H1 (cell line): Measurements from ENCODE around the gene BNIP1. TPM values are rescaled to one million over a fixed set of nuclear protein-coding genes. Genes with fewer than 3 reads are reported as not detected.

Source experiments
- CTCF ChIA-PET: fragments of 300-600 bp; sonication (Branson Sonifier 250); formaldehyde crosslinking; loops from one replicate; lab custom pipeline; 2021; ENCODE audit not compliant: partially characterized antibody; lab: Charles Lee
- POLR2A ChIA-PET: fragments of 300-600 bp; sonication (Branson Sonifier 250); formaldehyde crosslinking; loops from one replicate; lab custom pipeline; 2021; ENCODE audit warnings: inconsistent platforms; ENCODE audit not compliant: partially characterized antibody; lab: Charles Lee
- DNase-seq, 2 experiments: peaks; one replicate each; pipeline versions ENCODE4 v3.0.0 to v3.0.0-alpha.2; 2010 to 2022; ENCODE audit warnings: low spot score in 2 of 2, low read depth in 1 of 2, mixed read lengths in 1 of 2
- FAIRE-seq: peaks from 2 replicates; lab custom pipeline; 2011; peaks lifted over from hg19 to GRCh38; lab: Jason Lieb, UNC
- H2AFZ ChIP-seq: 2 replicates; pipeline ENCODE4 v1.8.1; 2012; ENCODE audit warnings: low read length, inconsistent platforms
- H2AK5ac ChIP-seq: 2 replicates; pipeline ENCODE4 v1.6.1; 2013; ENCODE audit warnings: low read depth, low read length
- H2BK120ac ChIP-seq: replicated peaks from 2 replicates; pipeline ENCODE3; 2013; ENCODE audit warnings: low read depth, low read length, inconsistent platforms
- H2BK12ac ChIP-seq: 2 replicates; pipeline ENCODE4 v1.6.1; 2013; ENCODE audit warnings: low read depth, low read length
- H2BK15ac ChIP-seq: 2 replicates; pipeline ENCODE4 v1.6.1; 2013; ENCODE audit warnings: low read length
- H2BK20ac ChIP-seq: 2 replicates; pipeline ENCODE4 v1.6.1; 2013; ENCODE audit warnings: low read length
- H2BK5ac ChIP-seq: 2 replicates; pipeline ENCODE4 v1.6.1; 2013; ENCODE audit warnings: low read depth, low read length
- H3K14ac ChIP-seq: 2 replicates; pipeline ENCODE4 v1.6.1; 2013; ENCODE audit warnings: inconsistent platforms; ENCODE audit not compliant: insufficient read length
- H3K18ac ChIP-seq: 2 replicates; pipeline ENCODE4 v1.6.1; 2013; ENCODE audit warnings: low read length; ENCODE audit errors: extremely low read depth
- H3K23ac ChIP-seq: 2 replicates; pipeline ENCODE4 v1.6.1; 2013; ENCODE audit warnings: inconsistent platforms; ENCODE audit not compliant: insufficient read length
- H3K23me2 ChIP-seq: 2 replicates; pipeline ENCODE4 v1.6.1; 2013; ENCODE audit warnings: low read depth, low read length
- H3K27ac ChIP-seq: 2 replicates; pipeline ENCODE4 v1.6.1; 2011; ENCODE audit warnings: low read depth, low read length, inconsistent platforms
- H3K27me3 ChIP-seq, 4 experiments: replicated peaks in 1 of 4; 1 replicate in 1 of 4; 2 replicates in 3 of 4; pipeline versions ENCODE4 v1.6.1 to v1.8.1; 2011 to 2013; ENCODE audit warnings: low read length in 3 of 4, mild to moderate bottlenecking in 3 of 4, inconsistent platforms in 2 of 4, mixed read lengths in 2 of 4, moderate library complexity in 1 of 4; ENCODE audit not compliant: control insufficient read depth in 3 of 4, insufficient read depth in 3 of 4; ENCODE audit errors: extremely low read depth in 1 of 4
- H3K36me3 ChIP-seq, 4 experiments: 2 replicates each; pipeline versions ENCODE4 v1.6.1 to v1.8.1; 2011 to 2013; ENCODE audit warnings: mild to moderate bottlenecking in 4 of 4, low read length in 3 of 4, moderate library complexity in 2 of 4, control low read depth in 1 of 4, inconsistent platforms in 1 of 4; ENCODE audit not compliant: insufficient read depth in 4 of 4, control insufficient read depth in 2 of 4
- H3K4ac ChIP-seq: replicated peaks from 2 replicates; pipeline ENCODE3; 2013; ENCODE audit warnings: low read length, low read depth, mixed read lengths, inconsistent platforms; ENCODE audit not compliant: insufficient read length
- H3K4me1 ChIP-seq, 4 experiments: replicated peaks in 1 of 4; 1 replicate in 1 of 4; 2 replicates in 3 of 4; pipeline versions ENCODE4 v1.6.1 to v1.8.1; 2011 to 2013; ENCODE audit warnings: low read length in 3 of 4, inconsistent platforms in 2 of 4, mixed read lengths in 1 of 4; ENCODE audit not compliant: insufficient read depth in 4 of 4, control insufficient read depth in 3 of 4
- H3K4me2 ChIP-seq, 2 experiments: 2 replicates each; pipeline versions ENCODE4 v1.6.1 to v1.8.1; 2011 to 2013; ENCODE audit warnings: low read depth in 2 of 2, low read length in 2 of 2, control low read depth in 1 of 2, inconsistent platforms in 1 of 2, mild to moderate bottlenecking in 1 of 2; ENCODE audit not compliant: insufficient read depth in 1 of 2
- H3K4me3 ChIP-seq, 4 experiments: fragments of 200-600, 300-600 bp in 1 of 4; sonication (generic), shearing (Covaris generic), sonication (Bioruptor Twin) in 1 of 4; 2 replicates each; pipeline versions ENCODE4 v1.5.1 to v1.8.1; 2011 to 2016; ENCODE audit warnings: low read length in 4 of 4, low read depth in 3 of 4, control low read depth in 2 of 4, inconsistent platforms in 2 of 4, mild to moderate bottlenecking in 2 of 4, mixed read lengths in 1 of 4, moderate library complexity in 1 of 4; ENCODE audit not compliant: insufficient read depth in 2 of 4; ENCODE audit errors: extremely low read depth in 1 of 4
- H3K56ac ChIP-seq: replicated peaks from 2 replicates; pipeline ENCODE3; 2013; ENCODE audit warnings: low read depth, mild to moderate bottlenecking, mixed read lengths, low read length, inconsistent platforms; ENCODE audit not compliant: insufficient read length
- H3K79me1 ChIP-seq: 2 replicates; pipeline ENCODE4 v1.6.1; 2013; ENCODE audit warnings: low read depth, low read length, control low read depth
- H3K79me2 ChIP-seq, 2 experiments: 2 replicates each; pipeline versions ENCODE4 v1.6.1 to v1.8.1; 2012 to 2013; ENCODE audit warnings: low read length in 2 of 2, mild to moderate bottlenecking in 2 of 2, inconsistent platforms in 1 of 2; ENCODE audit not compliant: insufficient read depth in 2 of 2, control insufficient read depth in 1 of 2
- H3K9ac ChIP-seq, 4 experiments: replicated peaks in 1 of 4; 1 replicate in 1 of 4; 2 replicates in 3 of 4; pipeline versions ENCODE4 v1.6.1 to v1.8.1; 2011 to 2013; ENCODE audit warnings: low read depth in 3 of 4, low read length in 3 of 4, control low read depth in 2 of 4, mild to moderate bottlenecking in 2 of 4, moderate library complexity in 2 of 4, inconsistent platforms in 1 of 4; ENCODE audit errors: extremely low read depth in 1 of 4
- H3K9me3 ChIP-seq, 2 experiments: 2 replicates each; pipeline versions ENCODE4 v1.6.1 to v1.8.1; 2012 to 2013; ENCODE audit warnings: mild to moderate bottlenecking in 2 of 2, moderate library complexity in 2 of 2, control low read depth in 1 of 2, inconsistent platforms in 1 of 2, low read depth in 1 of 2, low read length in 1 of 2, mixed read lengths in 1 of 2; ENCODE audit not compliant: insufficient read depth in 2 of 2
- H4K20me1 ChIP-seq, 2 experiments: replicated peaks in 1 of 2; 2 replicates each; pipeline versions ENCODE3 to v1.8.1; 2011 to 2013; ENCODE audit warnings: inconsistent platforms in 2 of 2, low read length in 2 of 2, mild to moderate bottlenecking in 1 of 2; ENCODE audit not compliant: insufficient read depth in 2 of 2, control insufficient read depth in 1 of 2
- H4K5ac ChIP-seq: 2 replicates; pipeline ENCODE4 v1.6.1; 2013; ENCODE audit warnings: low read length, low read depth, mixed read lengths, inconsistent platforms; ENCODE audit not compliant: insufficient read length
- H4K8ac ChIP-seq: 2 replicates; pipeline ENCODE4 v1.8.0; 2013; ENCODE audit warnings: mild to moderate bottlenecking, moderate library complexity, low read length, inconsistent platforms; ENCODE audit not compliant: insufficient read depth; ENCODE audit errors: extremely low read depth
- H4K91ac ChIP-seq: replicated peaks from 2 replicates; pipeline ENCODE3; 2013; ENCODE audit warnings: low read length, mixed read lengths, inconsistent platforms; ENCODE audit not compliant: insufficient read length
- BRCA1 ChIP-seq: IDR thresholded peaks from 2 replicates; pipeline ENCODE4 v1.6.1; 2012; ENCODE audit warnings: low read depth, low read length, improper control_type of control experiment
- GABPA ChIP-seq: IDR thresholded peaks from 2 replicates; pipeline ENCODE4 v1.6.1; 2011; ENCODE audit warnings: mild to moderate bottlenecking, low read length, moderate library complexity, borderline replicate concordance; ENCODE audit not compliant: insufficient read depth
- HDAC6 ChIP-seq: IDR thresholded peaks from one replicate; pipeline ENCODE4 v1.7.1; 2012; ENCODE audit warnings: low read depth, mild to moderate bottlenecking, inconsistent platforms, low read length, moderate library complexity
- KDM1A ChIP-seq: fragments of 200-600, 300-600 bp; sonication (generic); IDR thresholded peaks from 2 replicates; pipeline ENCODE4 v1.7.1; 2016; ENCODE audit warnings: mild to moderate bottlenecking, low read length, borderline replicate concordance
- POU5F1 ChIP-seq: IDR thresholded peaks from 2 replicates; pipeline ENCODE4 v1.6.1; 2011; ENCODE audit warnings: low read depth, mild to moderate bottlenecking, low read length, moderate library complexity
- RAD21 ChIP-seq, 2 experiments: IDR thresholded peaks in 1 of 2; conservative IDR thresholded peaks in 1 of 2; 2 replicates each; pipeline ENCODE4 v1.6.1; 2011; ENCODE audit warnings: low read depth in 2 of 2, low read length in 2 of 2, improper control_type of control experiment in 1 of 2, inconsistent platforms in 1 of 2, mild to moderate bottlenecking in 1 of 2, moderate library complexity in 1 of 2
- RXRA ChIP-seq: IDR thresholded peaks from 2 replicates; pipeline ENCODE4 v1.6.1; 2011; ENCODE audit warnings: low read depth, mild to moderate bottlenecking, low read length, moderate library complexity; ENCODE audit not compliant: insufficient read depth
- polyA plus RNA-seq, 7 experiments: library from polyadenylated mRNA; depleted of rRNA in 3 of 7; stranded (reverse) in 5 of 7; unstranded in 2 of 7; fragments of >200 nt in 5 of 7; fragments of 200-250 nt in 2 of 7; gene quantifications; 1 replicate in 5 of 7; 2 replicates in 1 of 7; 4 replicates in 1 of 7; pipeline versions ENCODE4 v1.2.1 to v1.2.3, GENCODE V29; 2011 to 2013; ENCODE audit warnings: missing spikeins in 2 of 7, mixed read lengths in 2 of 7
- total RNA-seq: library from RNA; stranded (reverse); fragmentation: NEBNext Ultra II Directional; extraction: Animal tissue kit (Norgen Biotek cat#: 25700); gene quantifications from 2 replicates; pipeline ENCODE4 v1.2.1, GENCODE V29; 2021
- TF ChIP-seq, protein P1 (sequence below): IDR thresholded peaks from 2 replicates; pipeline ENCODE4 v1.6.1; 2012; ENCODE audit warnings: inconsistent platforms

The BNIP1 gene
- total and polyA plus RNA-seq, 2 of the 8 experiments (the other 6 are each of a cell fraction or from before 2014, with no cell fraction given): 13.5 to 14.7 TPM

DNA sequence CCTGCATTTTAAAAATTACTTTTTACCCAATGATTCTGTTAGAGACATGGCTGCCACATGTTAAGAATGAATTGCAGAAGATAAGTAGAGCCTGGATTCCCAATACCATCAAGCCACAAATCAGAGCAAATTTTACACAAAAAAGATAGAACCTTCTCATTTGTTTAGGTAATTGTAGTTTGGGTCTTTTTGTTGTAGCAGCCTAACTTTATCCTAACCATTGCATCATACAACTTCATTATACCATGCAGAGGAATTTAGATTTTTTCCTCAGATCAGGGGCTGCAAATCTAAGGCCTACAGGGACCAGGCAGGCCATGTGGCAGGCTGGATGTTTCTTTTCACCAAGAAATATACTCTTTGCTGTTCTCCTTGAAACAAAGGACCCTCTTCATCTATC lies 56.0 kb downstream of the BNIP1 start:
- Histone ChIP-seq H2BK20ac (no peak overlapping the region), H3K4ac (no peak overlapping the region), H3K4me2 (no peak overlapping the region), H3K14ac (no peak overlapping the region), H2BK120ac (no peak overlapping the region), H2AK5ac (no peak overlapping the region), H4K20me1 (no peaks in the 10 kb centered on the region), H2BK12ac (no peak overlapping the region), H4K5ac (no peak overlapping the region), H3K27me3 (peaks cover 0 to 2% (median 0%) of the 10 kb centered on the region in 4 experiments; a peak in 1 of 7 replicates), H4K91ac (no peak overlapping the region), H3K18ac (no peak overlapping the region), H2BK15ac (no peak overlapping the region), H3K23me2 (no peaks in the 10 kb centered on the region; the same call in 1 of the 2 replicates), H3K36me3 (no peaks in the 10 kb centered on the region), H3K4me1 (peaks cover 0 to 5% (median 2%) of the 10 kb centered on the region in 4 experiments; a peak in 3 of 7 replicates), H2AFZ (no peak overlapping the region), H3K9ac (no peak overlapping the region), H2BK5ac (no peak overlapping the region), H3K79me1 (no peaks in the 10 kb centered on the region), H3K79me2 (no peaks in the 10 kb centered on the region), H3K4me3 (no peak overlapping the region), H3K9me3 (peaks cover 0 to 7% of the 10 kb centered on the region in 2 experiments; a peak in 2 of 4 replicates), H3K27ac (no peak overlapping the region), H4K8ac (no peak overlapping the region), H3K56ac (no peak overlapping the region), H3K23ac (no peak overlapping the region)
- POLR2A ChIA-PET: no interaction called here
- FAIRE-seq (no peak), DNase-seq (no peak)
- CTCF ChIA-PET: interaction anchor here (1.0 to 2.6 kb wide), 2 partner anchors 33 to 55 kb away, joined by 3 to 22 read pairs; no protein-coding TSS in a partner anchor
- no peak for TF ChIP-seq RXRA
- TF ChIP-seq, protein P1, sequence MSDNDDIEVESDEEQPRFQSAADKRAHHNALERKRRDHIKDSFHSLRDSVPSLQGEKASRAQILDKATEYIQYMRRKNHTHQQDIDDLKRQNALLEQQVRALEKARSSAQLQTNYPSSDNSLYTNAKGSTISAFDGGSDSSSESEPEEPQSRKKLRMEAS: no peak
- TF ChIP-seq BRCA1: no peak
- no peak for TF ChIP-seq KDM1A
- TF ChIP-seq GABPA: no peak
- no peak for TF ChIP-seq POU5F1
- TF ChIP-seq HDAC6: no peak
- TF ChIP-seq RAD21 (IDR thresholded peaks at IDR 0.05 in 1 of 2, conservative IDR thresholded peaks at IDR 0.05 in 1 of 2; ENCODE audit: low read depth in 2 of 2, low read length in 2 of 2): no peak
